KOPT-K1 (cell line): ENCODE data around the gene SH2D3C.
"Not testable (repeated sequence)": the region's sequence is repeated elsewhere in the genome, so short reads cannot be mapped to it uniquely, and the experiment has no call there.

ENCODE experiments used
- H3K27ac ChIP-seq: fragments of 200-600 bp; sonication (generic); 2 replicates; pipeline ENCODE4 v1.5.1; 2016; ENCODE audit warnings: antibody characterized with exemption, mild to moderate bottlenecking, low read depth, low read length; ENCODE audit not compliant: poor library complexity, severe bottlenecking
- H3K36me3 ChIP-seq: fragments of 200-600 bp; sonication (generic); 2 replicates; pipeline ENCODE4 v1.5.1; 2017; ENCODE audit warnings: antibody characterized with exemption, mild to moderate bottlenecking, low read length, moderate library complexity; ENCODE audit not compliant: insufficient read depth
- H3K9me3 ChIP-seq: fragments of 200-600 bp; sonication (generic); 2 replicates; pipeline ENCODE4 v1.5.1; 2017; ENCODE audit warnings: antibody characterized with exemption, low read length, mild to moderate bottlenecking; ENCODE audit not compliant: insufficient read depth, poor library complexity, severe bottlenecking

Gene SH2D3C

GRCh38 chr9:127781806-127782205 lies 3.3 kb upstream of the SH2D3C start:
- H3K36me3 ChIP-seq = peaks cover 4% of the 10 kb centered on the region; the same call in 1 of the 2 replicates
- peak overlapping the region; percentile 47 for H3K27ac ChIP-seq
- H3K9me3 ChIP-seq = no peaks in the 10 kb centered on the region

- H3K27ac ChIP-seq = peak overlapping the region; percentile 99
- not testable (repeated sequence) for H3K36me3 ChIP-seq, H3K9me3 ChIP-seq
Observed at GRCh38 chr9:127780909-127781308, 2.4 kb upstream of the SH2D3C start.

- peak overlapping the region; percentile 99 for H3K27ac ChIP-seq
- no peaks in the 10 kb centered on the region for H3K9me3 ChIP-seq
- H3K36me3 ChIP-seq = no peaks in the 10 kb centered on the region
Observed at GRCh38 chr9:127780126-127780885, 1.8 kb upstream of the SH2D3C start.

GRCh38 chr9:127779136-127779981 lies 893 bp upstream of the SH2D3C start:
- Histone ChIP-seq H3K36me3 (peaks cover 5% of the 10 kb centered on the region), H3K27ac (peak overlapping the region; percentile 99), H3K9me3 (no peaks in the 10 kb centered on the region)

- peak overlapping the region; percentile 99 for H3K27ac ChIP-seq
- peaks cover 23% of the 10 kb centered on the region for H3K36me3 ChIP-seq
- H3K9me3 ChIP-seq = no peaks in the 10 kb centered on the region
Observed at GRCh38 chr9:127777368-127777980, 992 bp downstream of the SH2D3C start.

- Histone ChIP-seq H3K36me3 (peaks cover 29% of the 10 kb centered on the region), H3K9me3 (no peaks in the 10 kb centered on the region), H3K27ac (peak overlapping the region; percentile 99)
Observed at GRCh38 chr9:127776924-127777289, 1.6 kb downstream of the SH2D3C start.

- H3K9me3 ChIP-seq = no peaks in the 10 kb centered on the region
- H3K36me3 ChIP-seq = peaks cover 32% of the 10 kb centered on the region
- peak overlapping the region; percentile 99 for H3K27ac ChIP-seq
Observed at GRCh38 chr9:127776195-127776923, 2.1 kb downstream of the SH2D3C start.

- Histone ChIP-seq H3K27ac (peak overlapping the region; percentile 37), H3K36me3 (peaks cover 35% of the 10 kb centered on the region), H3K9me3 (no peaks in the 10 kb centered on the region)
Observed at GRCh38 chr9:127773981-127774380, 4.5 kb downstream of the SH2D3C start.

- Histone ChIP-seq H3K36me3 (peaks cover 36% of the 10 kb centered on the region), H3K9me3 (no peaks in the 10 kb centered on the region), H3K27ac (no peak overlapping the region)
Observed at GRCh38 chr9:127773272-127773671, 5.2 kb downstream of the SH2D3C start.

GRCh38 chr9:127772603-127773002 lies 5.9 kb downstream of the SH2D3C start:
- H3K36me3 ChIP-seq = peaks cover 36% of the 10 kb centered on the region
- no peaks in the 10 kb centered on the region for H3K9me3 ChIP-seq
- H3K27ac ChIP-seq = no peak overlapping the region

- Histone ChIP-seq H3K9me3 (no peaks in the 10 kb centered on the region), H3K27ac (peak overlapping the region; percentile 36), H3K36me3 (peaks cover 45% of the 10 kb centered on the region)
Observed at GRCh38 chr9:127771570-127772189, 6.8 kb downstream of the SH2D3C start.

GRCh38 chr9:127770905-127771569 lies 7.4 kb downstream of the SH2D3C start:
- Histone ChIP-seq H3K36me3 (peaks cover 52% of the 10 kb centered on the region), H3K9me3 (no peaks in the 10 kb centered on the region), H3K27ac (peak overlapping the region; percentile 55)

GRCh38 chr9:127770583-127770904 lies 7.9 kb downstream of the SH2D3C start:
- Histone ChIP-seq H3K9me3 (no peaks in the 10 kb centered on the region), H3K36me3 (peaks cover 57% of the 10 kb centered on the region), H3K27ac (peak overlapping the region; percentile 55)

- peak overlapping the region; percentile 55 for H3K27ac ChIP-seq
- H3K36me3 ChIP-seq = peaks cover 61% of the 10 kb centered on the region
- no peaks in the 10 kb centered on the region for H3K9me3 ChIP-seq
Observed at GRCh38 chr9:127769929-127770582, 8.4 kb downstream of the SH2D3C start.
